GM21526 (cell line): ENCODE data around the gene GTF2IRD1.

Source experiments
- ATAC-seq: cut with Tn5 transposase; IDR thresholded peaks from one replicate; pipeline ENCODE4 v1.9.1; 2021; ENCODE audit warnings: moderate library complexity; ENCODE audit not compliant: unreplicated experiment, low FRiP score

The GTF2IRD1 gene

GRCh38 chr7:74583630-74584029 lies 129.9 kb downstream of the GTF2IRD1 start:
- ATAC-seq, result no peak

GRCh38 chr7:74584160-74584954 lies 130.7 kb downstream of the GTF2IRD1 start:
- ATAC-seq, result no peak

GRCh38 chr7:74585844-74586243 lies 132.1 kb downstream of the GTF2IRD1 start:
- no peak for ATAC-seq

GRCh38 chr7:74586258-74587175 lies 132.8 kb downstream of the GTF2IRD1 start:
- no peak for ATAC-seq

- no peak for ATAC-seq
Observed at GRCh38 chr7:74587435-74588126, 133.9 kb downstream of the GTF2IRD1 start.

GRCh38 chr7:74590813-74591212 lies 137.1 kb downstream of the GTF2IRD1 start:
- ATAC-seq, result no peak

- ATAC-seq, result no peak
Observed at GRCh38 chr7:74598558-74598957, 144.9 kb downstream of the GTF2IRD1 start.

GRCh38 chr7:74599244-74599643 lies 145.5 kb downstream of the GTF2IRD1 start:
- ATAC-seq, result no peak

- ATAC-seq, result no peak
Observed at GRCh38 chr7:74604326-74605020, 150.8 kb downstream of the GTF2IRD1 start.

GRCh38 chr7:74606101-74606908 lies 152.6 kb downstream of the GTF2IRD1 start:
- ATAC-seq, result no peak

- no peak for ATAC-seq
Observed at GRCh38 chr7:74606909-74607510, 153.3 kb downstream of the GTF2IRD1 start.

- ATAC-seq, result no peak
Observed at GRCh38 chr7:74612015-74612829, 158.5 kb downstream of the GTF2IRD1 start.

- no peak for ATAC-seq
Observed at GRCh38 chr7:74615933-74616780, 162.5 kb downstream of the GTF2IRD1 start.

GRCh38 chr7:74617180-74617744 lies 163.6 kb downstream of the GTF2IRD1 start:
- ATAC-seq, result no peak

GRCh38 chr7:74619235-74619860 lies 165.6 kb downstream of the GTF2IRD1 start:
- ATAC-seq, result no peak

- ATAC-seq, result no peak
Observed at GRCh38 chr7:74622228-74622749, 168.6 kb downstream of the GTF2IRD1 start.
